Mucosa of descending colon (tissue), 3 donors: ENCODE measurements around the gene POMT1. TPM values are rescaled to one million over a fixed set of nuclear protein-coding genes. Genes with fewer than 3 reads are reported as not detected.

Experiments
- ATAC-seq: fragments of 200-7000 bp; cut with Tn5 transposase; one replicate; pipeline ENCODE4 v1.9.1; 2020; ENCODE audit warnings: mild to moderate bottlenecking, moderate library complexity
- DNase-seq, 3 donors: peaks; one replicate each; pipeline ENCODE4 v3.0.0-alpha.2; 2020
- H3K36me3 ChIP-seq: fragments of 200-600 bp; one replicate; pipeline ENCODE4 v1.8.0; 2021; ENCODE audit warnings: low read depth, mild to moderate bottlenecking
- H3K4me1 ChIP-seq: fragments of 200-600 bp; one replicate; pipeline ENCODE4 v1.8.0; 2021; ENCODE audit warnings: low read depth, mild to moderate bottlenecking
- H3K4me3 ChIP-seq: fragments of 200-600 bp; one replicate; pipeline ENCODE4 v1.8.0; 2021; ENCODE audit warnings: mild to moderate bottlenecking
- H3K9me3 ChIP-seq: fragments of 200-600 bp; one replicate; pipeline ENCODE4 v1.8.0; 2021; ENCODE audit warnings: mild to moderate bottlenecking
- CTCF ChIP-seq: fragments of 200-600 bp; IDR thresholded peaks from one replicate; pipeline ENCODE4 v1.8.0; 2022; ENCODE audit warnings: antibody characterized with exemption, mild to moderate bottlenecking
- intact Hi-C, 2 donors: fragments of 100-400 bp; cut with DNase I in 1 of 2; cut with micrococcal nuclease in 1 of 2; formaldehyde crosslinking; loops; one replicate each; pipeline versions ENCODE4 v1.11.0 to v1.11.1; 2022; cut with DNase I, micrococcal nuclease
- total RNA-seq, 3 donors: library from RNA; stranded (reverse); fragmentation: NEBNext Ultra II Directional in 2 of 3; extraction: Animal tissue kit (Norgen Biotek cat#: 25700) in 2 of 3; gene quantifications; one replicate each; pipeline versions ENCODE4 v1.2.1 to v1.2.4, GENCODE V29; 2021 to 2023
- donor health status: DM: no; HTN: no; CAD: no; lungs with moderate emphysema.
- donor health status: DM: no; HTN: no; CAD: no.
- donor health status: DM: no; HTN: yes; CAD: no.

Gene POMT1
- total RNA-seq, 3 donors from 2014 or later: 26.1 to 40.5 (median 35.4) TPM

GRCh38 chr9:131523451-131524435 is 21.0 kb downstream of the POMT1 start:
- Histone ChIP-seq H3K36me3 (peaks cover 7% of the 10 kb centered on the region), H3K4me1 (no peaks in the 10 kb centered on the region), H3K9me3 (no peaks in the 10 kb centered on the region), H3K4me3 (no peak overlapping the region)
- no peak for TF ChIP-seq CTCF
- DNase-seq (no peak), ATAC-seq (peak; percentile 12)
- intact Hi-C loops: no loop called here

GRCh38 chr9:131524665-131525315 is 22.1 kb downstream of the POMT1 start:
- intact Hi-C loops: no loop called here
- DNase-seq: no peak
- no peaks in the 10 kb centered on the region for H3K9me3 ChIP-seq
- TF ChIP-seq CTCF: no peak
- H3K4me3 ChIP-seq: no peak overlapping the region
- ATAC-seq: no peak
- H3K36me3 ChIP-seq: no peaks in the 10 kb centered on the region
- peaks cover 3% of the 10 kb centered on the region for H3K4me1 ChIP-seq

GRCh38 chr9:131525643-131526565 is 23.2 kb downstream of the POMT1 start:
- no peaks in the 10 kb centered on the region for H3K36me3 ChIP-seq

GRCh38 chr9:131528186-131528585 is 25.5 kb downstream of the POMT1 start:
- no peak for ATAC-seq
- TF ChIP-seq CTCF: no peak
- Histone ChIP-seq H3K36me3 (no peaks in the 10 kb centered on the region), H3K4me3 (no peak overlapping the region), H3K9me3 (no peaks in the 10 kb centered on the region), H3K4me1 (peaks cover 14% of the 10 kb centered on the region)
- intact Hi-C loops: no loop called here
- no peak for DNase-seq

More at GRCh38 chr9:131525643-131526565, 23.2 kb downstream of the POMT1 start:
- H3K4me3 ChIP-seq: no peak overlapping the region
- TF ChIP-seq CTCF: no peak
- H3K9me3 ChIP-seq: no peaks in the 10 kb centered on the region
- peaks cover 10% of the 10 kb centered on the region for H3K4me1 ChIP-seq
- intact Hi-C loops: no loop called here
- DNase-seq (no peak), ATAC-seq (no peak)

GRCh38 chr9:131528886-131529505 is 26.3 kb downstream of the POMT1 start:
- Histone ChIP-seq H3K36me3 (no peaks in the 10 kb centered on the region), H3K4me3 (no peak overlapping the region), H3K4me1 (peaks cover 14% of the 10 kb centered on the region), H3K9me3 (no peaks in the 10 kb centered on the region)
- intact Hi-C loops: no loop called here
- ATAC-seq: no peak
- no peak for DNase-seq
- TF ChIP-seq CTCF: no peak
